Activated CD4-positive, CD25-positive, alpha-beta regulatory T cell treated with anti-CD3 and anti-CD28 coated beads, Interleukin-2, amount 50 U/mL, for 72 hours (primary cell): ENCODE data around the gene CACNB2.

Experiments used
- DNase-seq: peaks from one replicate; pipeline ENCODE4 v3.0.0; 2021

CACNB2 gene

GRCh38 chr10:18474118-18474455 is 333.9 kb downstream of the CACNB2 start:
- DNase-seq: no peak

- DNase-seq: no peak
These were observed 335.9 kb downstream of the CACNB2 start for GRCh38 chr10:18476076-18476647.

- DNase-seq: no peak
These were observed 338.1 kb downstream of the CACNB2 start for GRCh38 chr10:18478354-18478753.

GRCh38 chr10:18479502-18479901 is 339.3 kb downstream of the CACNB2 start:
- DNase-seq: no peak

GRCh38 chr10:18483516-18484186 is 343.4 kb downstream of the CACNB2 start:
- DNase-seq: no peak

GRCh38 chr10:18486438-18486837 is 346.2 kb downstream of the CACNB2 start:
- DNase-seq: no peak

- DNase-seq: no peak
These were observed 350.5 kb downstream of the CACNB2 start for GRCh38 chr10:18490755-18491154.

GRCh38 chr10:18497806-18498369 is 357.7 kb downstream of the CACNB2 start:
- DNase-seq: no peak

GRCh38 chr10:18498998-18499397 is 358.8 kb downstream of the CACNB2 start:
- DNase-seq: no peak

- DNase-seq: no peak
These were observed 360.4 kb downstream of the CACNB2 start for GRCh38 chr10:18500576-18500975.

GRCh38 chr10:18501198-18501597 is 361.0 kb downstream of the CACNB2 start:
- DNase-seq: no peak

GRCh38 chr10:18501629-18502028 is 361.4 kb downstream of the CACNB2 start:
- no peak for DNase-seq

- no peak for DNase-seq
These were observed 363.9 kb downstream of the CACNB2 start for GRCh38 chr10:18504161-18504560.

- DNase-seq: no peak
These were observed 365.4 kb downstream of the CACNB2 start for GRCh38 chr10:18505456-18506118.

GRCh38 chr10:18508587-18508986 is 368.4 kb downstream of the CACNB2 start:
- no peak for DNase-seq

GRCh38 chr10:18514537-18514936 is 374.3 kb downstream of the CACNB2 start:
- DNase-seq: no peak

- DNase-seq: no peak
These were observed 376.6 kb downstream of the CACNB2 start for GRCh38 chr10:18516851-18517250.

GRCh38 chr10:18523025-18523424 is 382.8 kb downstream of the CACNB2 start:
- DNase-seq: no peak

- no peak for DNase-seq
These were observed 383.6 kb downstream of the CACNB2 start for GRCh38 chr10:18523858-18524257.

GRCh38 chr10:18527687-18528086 is 387.5 kb downstream of the CACNB2 start:
- DNase-seq: no peak

GRCh38 chr10:18528292-18528691 is 388.1 kb downstream of the CACNB2 start:
- DNase-seq: no peak

- no peak for DNase-seq
These were observed 392.8 kb downstream of the CACNB2 start for GRCh38 chr10:18532881-18533535.

- no peak for DNase-seq
These were observed 393.7 kb downstream of the CACNB2 start for GRCh38 chr10:18533896-18534295.

- no peak for DNase-seq
These were observed 399.1 kb downstream of the CACNB2 start for GRCh38 chr10:18539335-18539734.
